Karpas-422 (cell line): ENCODE measurements around the gene KCTD20. TPM values are rescaled to one million over a fixed set of nuclear protein-coding genes. Genes with fewer than 3 reads are reported as not detected.

ENCODE experiments used
- DNase-seq: peaks from one replicate; pipeline ENCODE4 v3.0.0-alpha.2; 2015
- H2AFZ ChIP-seq: fragments of 200-600 bp; sonication (generic); 2 replicates; pipeline ENCODE4 v1.6.1; 2014; ENCODE audit warnings: antibody characterized with exemption, low read length, mixed read lengths
- H3K27ac ChIP-seq: fragments of 200-600 bp; sonication (generic); 2 replicates; pipeline ENCODE4 v1.5.1; 2014; ENCODE audit warnings: mild to moderate bottlenecking, low read length, moderate library complexity
- H3K27me3 ChIP-seq: fragments of 200-600 bp; sonication (generic); 2 replicates; pipeline ENCODE4 v1.6.1; 2014; ENCODE audit warnings: low read length, mixed read lengths
- H3K36me3 ChIP-seq: fragments of 200-600 bp; sonication (generic); 2 replicates; pipeline ENCODE4 v1.6.1; 2014; ENCODE audit warnings: low read length, mixed read lengths; ENCODE audit not compliant: insufficient read depth
- H3K4me1 ChIP-seq: fragments of 200-600 bp; sonication (generic); 2 replicates; pipeline ENCODE4 v1.6.1; 2014; ENCODE audit warnings: mild to moderate bottlenecking, low read length, mixed read lengths
- H3K4me2 ChIP-seq: fragments of 200-600 bp; sonication (generic); 2 replicates; pipeline ENCODE4 v1.6.1; 2014; ENCODE audit warnings: low read length, low read depth, mild to moderate bottlenecking; ENCODE audit not compliant: poor library complexity, severe bottlenecking
- H3K4me3 ChIP-seq: fragments of 200-600 bp; sonication (generic); 2 replicates; pipeline ENCODE4 v1.5.1; 2014; ENCODE audit warnings: mild to moderate bottlenecking, antibody characterized with exemption, low read length, mixed read lengths
- H3K79me2 ChIP-seq: fragments of 200-600 bp; sonication (generic); 2 replicates; pipeline ENCODE4 v1.6.1; 2014; ENCODE audit warnings: mild to moderate bottlenecking, low read length, mixed read lengths
- H3K9ac ChIP-seq: fragments of 200-600 bp; sonication (generic); 2 replicates; pipeline ENCODE4 v1.6.0; 2014; ENCODE audit warnings: low read length
- H3K9me2 ChIP-seq: fragments of 200-600 bp; sonication (generic), shearing (Covaris generic); replicated peaks from 2 replicates; pipeline ENCODE4 v1.6.0; 2014; ENCODE audit warnings: mild to moderate bottlenecking, low read length, moderate library complexity; ENCODE audit not compliant: insufficient read depth
- H3K9me3 ChIP-seq: fragments of 300-700, 200-600 bp; sonication (generic); 2 replicates; pipeline ENCODE4 v1.6.1; 2014; ENCODE audit warnings: low read length, mixed read lengths
- H4K20me1 ChIP-seq: fragments of 200-600 bp; sonication (generic); 2 replicates; pipeline ENCODE4 v1.6.1; 2014; ENCODE audit warnings: mild to moderate bottlenecking, antibody characterized with exemption, low read length, low read depth; ENCODE audit not compliant: insufficient read depth
- total RNA-seq: library from RNA; depleted of rRNA; stranded (reverse); fragments of >200 nt; shearing (Covaris generic); gene quantifications from 2 replicates; pipeline ENCODE4 v1.2.3, GENCODE V29; 2014; ENCODE audit warnings: low replicate concordance

Gene KCTD20
- total RNA-seq, 1 experiment from 2014 or later, result 94.5 TPM

DNA sequence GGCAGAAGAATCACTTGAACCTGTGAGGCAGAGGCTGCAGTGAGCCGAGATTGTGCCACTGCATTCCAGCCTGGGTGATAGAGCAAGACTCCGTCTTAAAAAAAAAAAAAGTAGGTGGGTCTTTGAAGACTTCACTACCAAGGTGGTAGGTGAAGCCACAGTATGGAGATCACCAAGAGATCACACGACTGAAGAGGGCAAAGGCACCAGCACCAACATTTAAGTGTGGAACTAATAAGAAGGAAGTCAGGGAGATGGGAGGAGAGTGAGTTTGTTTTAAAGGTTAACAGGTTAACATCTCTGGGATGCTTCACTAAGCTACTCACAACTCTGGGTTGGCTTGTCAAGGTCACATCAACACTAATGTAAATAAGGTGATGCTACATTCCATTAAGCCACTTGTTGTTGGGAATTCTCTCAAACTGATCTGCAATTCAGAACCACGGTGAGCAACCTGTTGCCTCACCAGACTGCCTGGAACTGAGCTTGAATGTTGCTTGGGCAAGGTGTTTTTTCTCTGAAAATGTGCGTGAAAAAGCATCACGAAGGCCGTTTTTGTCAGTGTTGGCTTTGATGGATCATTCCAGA, 48.7 kb downstream of the KCTD20 start:
- Histone ChIP-seq H3K27ac (no peak overlapping the region), H3K9me3 (no peaks in the 10 kb centered on the region), H3K79me2 (0 out of 2 replicates have a peak, but pooled peaks cover 3% of the 10 kb centered on the region), H3K4me1 (peaks cover 5% of the 10 kb centered on the region; the same call in 1 of the 2 replicates), H3K27me3 (no peaks in the 10 kb centered on the region), H2AFZ (no peak overlapping the region), H3K4me3 (no peak overlapping the region), H3K36me3 (peaks cover 37% of the 10 kb centered on the region), H3K4me2 (no peak overlapping the region), H3K9ac (no peak overlapping the region), H3K9me2 (no peaks in the 10 kb centered on the region), H4K20me1 (no peaks in the 10 kb centered on the region)
- no peak for DNase-seq

DNA sequence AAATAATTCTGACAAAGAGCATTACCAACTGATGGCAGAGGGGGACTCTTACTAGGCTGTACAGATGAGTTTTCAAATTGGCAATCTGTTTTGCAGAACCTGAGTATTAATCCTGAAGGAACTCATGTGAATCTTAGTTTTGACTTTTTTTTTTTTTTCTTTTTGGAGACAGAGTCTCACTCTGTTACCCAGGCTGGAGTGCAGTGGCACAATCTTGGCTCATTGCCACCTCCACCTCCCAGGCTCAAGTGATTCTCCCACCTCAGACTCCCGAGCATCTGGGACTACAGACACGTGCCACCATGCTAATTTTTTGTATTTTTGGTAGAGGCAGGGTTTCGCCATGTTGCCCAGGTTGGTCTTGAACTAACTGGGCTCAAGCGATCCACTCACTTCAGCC, 49.3 kb downstream of the KCTD20 start:
- Histone ChIP-seq H3K27ac (no peak overlapping the region), H3K4me3 (no peak overlapping the region), H3K9me3 (no peaks in the 10 kb centered on the region), H3K79me2 (0 out of 2 replicates have a peak, but pooled peaks cover 3% of the 10 kb centered on the region), H3K4me1 (peaks cover 5% of the 10 kb centered on the region; the same call in 1 of the 2 replicates), H4K20me1 (no peaks in the 10 kb centered on the region), H3K36me3 (peaks cover 35% of the 10 kb centered on the region), H3K4me2 (no peak overlapping the region), H3K9ac (no peak overlapping the region), H2AFZ (no peak overlapping the region), H3K9me2 (no peaks in the 10 kb centered on the region), H3K27me3 (no peaks in the 10 kb centered on the region)
- DNase-seq, result no peak

DNA sequence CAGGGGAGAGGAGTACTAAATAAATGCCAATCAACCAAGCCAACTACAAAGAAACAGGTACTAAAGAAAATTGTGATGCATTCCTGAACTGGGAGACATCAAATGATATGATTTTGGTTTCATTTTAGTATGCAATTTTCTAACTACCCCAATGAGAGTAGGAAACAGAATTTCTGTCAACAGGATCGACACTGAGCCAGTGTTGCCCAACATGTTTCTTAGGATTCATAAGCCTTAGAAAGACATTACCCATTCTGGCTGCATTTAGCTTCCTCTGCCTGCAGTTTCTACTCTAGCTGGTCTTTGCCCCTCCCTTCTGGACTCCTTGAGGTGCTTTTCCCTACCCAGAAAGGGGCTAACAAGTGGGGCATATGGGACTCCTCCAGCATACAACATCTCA, 49.8 kb downstream of the KCTD20 start:
- peaks cover 5% of the 10 kb centered on the region; the same call in 1 of the 2 replicates for H3K4me1 ChIP-seq
- no peaks in the 10 kb centered on the region for H3K27me3 ChIP-seq
- no peak for DNase-seq
- H3K9ac ChIP-seq, result no peak overlapping the region
- no peaks in the 10 kb centered on the region for H3K9me2 ChIP-seq
- no peak overlapping the region for H3K27ac ChIP-seq
- peaks cover 30% of the 10 kb centered on the region for H3K36me3 ChIP-seq
- H4K20me1 ChIP-seq, result no peaks in the 10 kb centered on the region
- 0 out of 2 replicates have a peak, but pooled peaks cover 3% of the 10 kb centered on the region for H3K79me2 ChIP-seq
- no peak overlapping the region for H2AFZ ChIP-seq
- H3K4me3 ChIP-seq, result no peak overlapping the region
- no peaks in the 10 kb centered on the region for H3K9me3 ChIP-seq
- no peak overlapping the region for H3K4me2 ChIP-seq

- H3K4me1 ChIP-seq, result peaks cover 5% of the 10 kb centered on the region; the same call in 1 of the 2 replicates
- H3K36me3 ChIP-seq, result peaks cover 26% of the 10 kb centered on the region
- 0 out of 2 replicates have a peak, but pooled peaks cover 3% of the 10 kb centered on the region for H3K79me2 ChIP-seq
- H3K27ac ChIP-seq, result no peak overlapping the region
- no peaks in the 10 kb centered on the region for H4K20me1 ChIP-seq
- no peak overlapping the region for H3K4me3 ChIP-seq
- no peak overlapping the region for H3K9ac ChIP-seq
- H3K9me2 ChIP-seq, result no peaks in the 10 kb centered on the region
- no peak overlapping the region for H2AFZ ChIP-seq
- H3K27me3 ChIP-seq, result no peaks in the 10 kb centered on the region
- no peak for DNase-seq
- no peaks in the 10 kb centered on the region for H3K9me3 ChIP-seq
- H3K4me2 ChIP-seq, result no peak overlapping the region
These were observed 50.5 kb downstream of the KCTD20 start for GRCh38 chr6:36493319-36493718.

DNA sequence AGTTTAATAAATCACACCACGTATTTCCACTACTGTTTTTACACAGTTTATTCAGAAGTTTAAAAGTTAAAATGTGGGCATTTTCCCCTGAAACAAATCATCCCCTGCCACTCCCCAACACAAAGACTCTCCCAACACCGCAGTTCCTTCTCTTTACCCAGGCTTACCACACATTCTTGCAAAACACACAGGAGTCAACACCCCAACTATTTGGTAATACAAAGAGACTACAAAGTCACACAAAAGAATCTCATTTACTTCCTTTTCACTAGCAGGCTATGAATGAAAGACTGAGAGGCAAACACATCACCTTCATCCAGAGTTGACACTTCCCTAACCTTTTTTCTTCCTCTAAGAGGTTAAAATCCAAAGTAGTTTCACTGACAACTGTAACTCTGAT, 51.1 kb downstream of the KCTD20 start:
- no peak overlapping the region for H3K9ac ChIP-seq
- H3K9me2 ChIP-seq, result no peaks in the 10 kb centered on the region
- no peaks in the 10 kb centered on the region for H3K79me2 ChIP-seq
- H3K27me3 ChIP-seq, result no peaks in the 10 kb centered on the region
- DNase-seq, result no peak
- H3K36me3 ChIP-seq, result peaks cover 20% of the 10 kb centered on the region
- H3K4me3 ChIP-seq, result no peak overlapping the region
- peaks cover 5% of the 10 kb centered on the region; the same call in 1 of the 2 replicates for H3K4me1 ChIP-seq
- no peaks in the 10 kb centered on the region for H3K9me3 ChIP-seq
- no peak overlapping the region for H3K4me2 ChIP-seq
- no peak overlapping the region for H3K27ac ChIP-seq
- H4K20me1 ChIP-seq, result no peaks in the 10 kb centered on the region
- H2AFZ ChIP-seq, result no peak overlapping the region

DNA sequence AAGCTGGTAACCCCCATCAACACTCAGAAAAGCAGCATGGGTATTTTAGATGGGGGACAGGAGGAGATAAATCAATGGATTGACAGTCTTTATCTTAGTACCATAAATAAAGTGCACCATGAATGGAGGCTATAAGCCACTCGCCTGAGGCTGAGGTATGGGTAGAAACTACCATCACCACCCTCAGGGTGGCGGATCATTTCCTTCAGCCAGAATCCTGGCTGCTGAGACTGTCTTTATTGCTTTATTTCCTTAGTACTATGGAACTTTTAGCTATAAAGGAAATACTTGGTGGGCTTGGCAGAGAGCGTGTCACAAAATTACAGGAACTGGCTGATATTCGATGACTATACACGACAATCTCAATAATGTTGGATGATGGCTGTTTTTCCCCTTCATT, 52.3 kb downstream of the KCTD20 start:
- Histone ChIP-seq H3K4me1 (no peaks in the 10 kb centered on the region), H3K9me2 (no peaks in the 10 kb centered on the region), H4K20me1 (no peaks in the 10 kb centered on the region), H2AFZ (no peak overlapping the region), H3K9me3 (no peaks in the 10 kb centered on the region), H3K4me2 (no peak overlapping the region), H3K79me2 (no peaks in the 10 kb centered on the region), H3K9ac (no peak overlapping the region), H3K27ac (no peak overlapping the region), H3K36me3 (peaks cover 9% of the 10 kb centered on the region; the same call in 1 of the 2 replicates), H3K27me3 (no peaks in the 10 kb centered on the region), H3K4me3 (no peak overlapping the region)
- no peak for DNase-seq

DNA sequence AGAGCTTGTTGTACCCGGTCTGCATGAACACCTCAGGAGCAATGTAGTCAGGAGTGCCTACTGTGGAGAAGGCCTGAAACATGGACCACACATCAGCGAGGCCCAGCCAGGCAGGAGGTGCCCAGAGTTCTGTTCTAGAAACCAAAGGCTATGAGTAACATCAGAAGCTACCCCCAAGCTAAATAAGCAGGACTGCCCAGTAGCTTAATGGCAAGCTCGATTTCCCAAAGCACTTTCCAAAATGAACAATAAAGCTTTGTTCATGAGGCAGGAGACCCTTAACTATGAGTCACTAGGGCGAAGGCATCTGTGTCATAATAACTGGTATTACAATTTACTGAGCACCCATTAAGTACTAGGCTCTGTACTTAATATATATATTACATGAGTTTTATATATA, 57.1 kb downstream of the KCTD20 start:
- Histone ChIP-seq H3K9me2 (no peaks in the 10 kb centered on the region), H3K4me2 (no peak overlapping the region), H3K79me2 (no peaks in the 10 kb centered on the region), H3K9ac (no peak overlapping the region), H3K4me1 (no peaks in the 10 kb centered on the region), H2AFZ (no peak overlapping the region), H3K27me3 (no peaks in the 10 kb centered on the region), H4K20me1 (no peaks in the 10 kb centered on the region), H3K36me3 (peaks cover 29% of the 10 kb centered on the region; the same call in 1 of the 2 replicates), H3K27ac (no peak overlapping the region), H3K4me3 (no peak overlapping the region), H3K9me3 (no peaks in the 10 kb centered on the region)
- no peak for DNase-seq

- Histone ChIP-seq H3K79me2 (no peaks in the 10 kb centered on the region), H3K4me3 (no peak overlapping the region), H3K36me3 (peaks cover 35% of the 10 kb centered on the region; the same call in 1 of the 2 replicates), H4K20me1 (no peaks in the 10 kb centered on the region), H3K9me3 (no peaks in the 10 kb centered on the region), H3K4me1 (no peaks in the 10 kb centered on the region), H3K27ac (no peak overlapping the region), H3K9ac (no peak overlapping the region), H3K4me2 (no peak overlapping the region), H3K9me2 (no peaks in the 10 kb centered on the region), H2AFZ (no peak overlapping the region), H3K27me3 (no peaks in the 10 kb centered on the region)
- DNase-seq, result no peak
These were observed 58.9 kb downstream of the KCTD20 start for GRCh38 chr6:36501686-36502085.
